GM18498 (cell line): Measurements from ENCODE around the gene VIL1.

ENCODE experiments used
- ATAC-seq: cut with Tn5 transposase; IDR thresholded peaks from one replicate; pipeline ENCODE4 v1.9.1; 2021; ENCODE audit warnings: mild to moderate bottlenecking, moderate library complexity; ENCODE audit not compliant: unreplicated experiment

VIL1 gene

DNA sequence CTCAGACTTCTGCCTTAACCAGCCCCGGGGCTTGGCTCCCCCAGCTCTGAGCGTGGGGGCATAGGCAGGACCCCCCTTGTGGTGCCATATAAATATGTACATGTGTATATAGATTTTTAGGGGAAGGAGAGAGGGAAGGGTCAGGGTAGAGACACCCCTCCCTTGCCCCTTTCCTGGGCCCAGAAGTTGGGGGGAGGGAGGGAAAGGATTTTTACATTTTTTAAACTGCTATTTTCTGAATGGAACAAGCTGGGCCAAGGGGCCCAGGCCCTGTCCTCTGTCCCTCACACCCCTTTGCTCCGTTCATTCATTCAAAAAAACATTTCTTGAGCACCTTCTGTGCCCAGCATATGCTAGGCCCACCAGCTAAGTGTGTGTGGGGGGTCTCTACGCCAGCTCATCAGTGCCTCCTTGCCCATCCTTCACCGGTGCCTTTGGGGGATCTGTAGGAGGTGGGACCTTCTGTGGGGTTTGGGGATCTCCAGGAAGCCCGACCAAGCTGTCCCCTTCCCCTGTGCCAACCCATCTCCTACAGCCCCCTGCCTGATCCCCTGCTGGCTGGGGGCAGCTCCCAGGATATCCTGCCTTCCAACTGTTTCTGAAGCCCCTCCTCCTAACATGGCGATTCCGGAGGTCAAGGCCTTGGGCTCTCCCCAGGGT is 13.7 kb upstream of the VIL1 start:
- ATAC-seq, result no peak

- no peak for ATAC-seq
These were observed 13.1 kb upstream of the VIL1 start for GRCh38 chr2:218405746-218406208.

DNA sequence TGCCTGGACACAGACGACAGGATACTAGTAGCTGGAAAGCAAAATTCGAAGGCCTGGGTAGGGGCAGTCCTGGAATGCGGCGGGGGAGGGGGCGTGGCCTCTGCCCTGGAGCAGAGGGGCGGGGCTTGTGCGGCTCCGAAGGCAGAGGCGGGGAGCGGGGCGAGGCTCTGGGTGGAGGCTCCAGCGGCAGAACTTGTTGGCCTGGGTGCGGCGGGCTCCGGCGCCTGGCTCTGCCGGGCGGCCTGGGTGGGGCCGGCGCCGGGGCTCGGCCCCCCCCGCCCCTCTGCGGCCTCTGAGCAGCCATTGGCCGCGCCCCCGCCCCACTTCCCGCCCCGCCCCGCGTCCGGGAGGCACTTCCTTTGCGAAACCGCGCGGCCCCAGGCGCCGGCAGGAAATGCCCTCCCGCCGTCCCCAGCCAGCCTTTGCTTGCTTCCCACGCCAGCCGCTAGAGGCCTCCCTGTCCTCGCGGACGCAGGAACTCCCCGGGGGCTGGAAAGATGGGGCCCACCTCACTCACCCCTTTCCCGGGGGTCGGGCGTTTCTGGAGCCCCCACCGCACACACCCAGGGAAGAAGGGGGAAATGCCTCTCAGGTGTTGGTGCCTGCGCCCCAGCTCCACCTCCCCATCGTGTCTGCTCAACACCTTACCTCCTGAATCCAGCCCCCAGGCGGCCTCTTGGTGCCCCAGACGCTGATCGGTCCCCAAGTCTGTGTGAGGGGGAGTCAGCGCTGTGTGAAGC is 12.5 kb upstream of the VIL1 start:
- ATAC-seq, result peak; percentile 87

DNA sequence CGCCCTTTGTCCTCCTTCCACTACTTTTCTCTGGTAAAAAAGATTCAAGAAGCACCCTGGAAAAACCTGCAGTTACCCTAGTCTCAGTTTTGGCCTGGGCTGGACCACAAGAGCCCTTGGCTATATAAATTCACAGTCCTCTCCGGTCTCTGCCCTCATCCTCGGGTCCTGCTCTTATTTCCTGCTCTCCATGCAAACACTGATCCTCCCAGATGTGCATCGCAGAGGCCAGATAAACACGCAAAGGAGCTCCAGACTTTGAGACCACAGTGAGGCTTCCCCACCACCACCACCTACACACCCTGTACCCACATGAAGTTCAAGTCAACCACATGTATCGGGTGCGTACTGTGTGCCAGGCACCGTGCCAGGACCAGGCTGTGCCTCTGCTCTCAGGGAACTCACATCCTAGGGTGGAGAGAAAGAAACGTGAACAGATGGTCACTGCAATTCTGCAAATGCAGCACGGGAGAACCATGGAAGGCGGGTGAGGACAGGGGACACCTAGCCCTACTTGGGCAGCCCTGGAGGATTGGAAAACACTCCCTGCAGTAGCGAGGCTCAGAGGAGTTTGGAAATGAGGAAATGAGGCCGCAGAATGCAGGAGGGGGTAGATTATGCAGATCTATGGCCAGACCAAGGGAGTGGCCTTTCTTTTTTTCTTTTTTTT is 11.8 kb upstream of the VIL1 start:
- peak; percentile 7 for ATAC-seq

DNA sequence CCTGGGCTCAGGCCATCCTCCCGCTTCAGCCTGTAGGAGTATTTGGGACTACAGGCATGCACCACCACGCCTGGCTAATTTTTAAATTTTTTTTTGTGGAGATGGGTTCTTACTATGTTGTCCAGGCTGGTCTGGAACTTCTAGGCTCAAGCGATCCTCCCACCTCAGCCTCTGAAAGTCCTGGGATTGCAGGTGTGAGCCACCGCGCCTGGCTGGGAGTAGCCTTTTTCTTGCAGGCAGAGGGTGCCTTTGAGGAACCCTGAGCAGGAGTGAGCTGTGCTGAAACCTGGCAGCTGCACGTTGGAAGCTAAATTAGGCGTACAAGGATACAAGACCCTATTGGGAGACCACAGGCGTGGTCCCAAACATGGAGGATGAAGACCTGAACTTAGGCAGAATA is 11.2 kb upstream of the VIL1 start:
- no peak for ATAC-seq

DNA sequence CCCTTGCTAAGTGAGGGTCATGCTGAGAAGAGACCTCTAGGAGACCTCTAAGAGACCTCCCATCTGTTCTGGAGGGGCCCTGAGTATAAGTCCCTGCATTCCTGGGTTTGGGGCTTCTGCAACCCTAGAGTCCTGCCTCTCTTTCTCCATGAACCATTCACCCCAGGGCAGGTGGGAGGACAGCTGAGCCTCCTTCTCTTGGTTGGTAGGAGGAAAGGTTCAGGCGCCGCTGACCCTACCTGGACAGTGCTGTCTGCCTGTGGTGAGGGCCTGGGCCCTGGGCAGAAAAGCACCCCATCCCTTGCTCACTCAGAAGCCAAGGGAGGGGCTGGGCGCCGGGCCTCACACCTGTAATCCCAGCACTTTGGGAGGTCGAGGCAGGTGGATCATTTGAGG is 604 bp upstream of the VIL1 start:
- no peak for ATAC-seq

- no peak for ATAC-seq
These were observed 800 bp downstream of the VIL1 start for GRCh38 chr2:218419630-218420216.

DNA sequence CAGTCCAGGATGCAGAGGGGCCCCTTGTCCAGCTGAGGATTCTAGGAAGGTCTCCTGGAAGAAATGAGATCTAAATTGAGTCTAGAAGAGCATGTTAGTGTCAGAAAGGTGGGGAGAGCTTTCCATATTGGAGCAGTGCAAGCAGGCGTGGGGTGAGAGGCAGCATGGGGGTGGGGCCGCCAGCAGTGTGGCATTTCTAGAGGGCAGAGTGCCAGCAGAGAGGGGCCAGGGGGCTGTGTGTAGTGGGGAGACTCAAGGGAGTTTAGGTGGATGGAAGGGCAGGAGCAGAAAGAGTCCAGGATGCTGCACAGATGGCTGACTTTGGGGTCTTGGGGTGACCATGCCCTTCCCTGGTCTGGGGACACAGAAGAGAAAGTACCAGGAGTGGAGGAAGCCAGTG is 2.1 kb downstream of the VIL1 start:
- ATAC-seq, result no peak

DNA sequence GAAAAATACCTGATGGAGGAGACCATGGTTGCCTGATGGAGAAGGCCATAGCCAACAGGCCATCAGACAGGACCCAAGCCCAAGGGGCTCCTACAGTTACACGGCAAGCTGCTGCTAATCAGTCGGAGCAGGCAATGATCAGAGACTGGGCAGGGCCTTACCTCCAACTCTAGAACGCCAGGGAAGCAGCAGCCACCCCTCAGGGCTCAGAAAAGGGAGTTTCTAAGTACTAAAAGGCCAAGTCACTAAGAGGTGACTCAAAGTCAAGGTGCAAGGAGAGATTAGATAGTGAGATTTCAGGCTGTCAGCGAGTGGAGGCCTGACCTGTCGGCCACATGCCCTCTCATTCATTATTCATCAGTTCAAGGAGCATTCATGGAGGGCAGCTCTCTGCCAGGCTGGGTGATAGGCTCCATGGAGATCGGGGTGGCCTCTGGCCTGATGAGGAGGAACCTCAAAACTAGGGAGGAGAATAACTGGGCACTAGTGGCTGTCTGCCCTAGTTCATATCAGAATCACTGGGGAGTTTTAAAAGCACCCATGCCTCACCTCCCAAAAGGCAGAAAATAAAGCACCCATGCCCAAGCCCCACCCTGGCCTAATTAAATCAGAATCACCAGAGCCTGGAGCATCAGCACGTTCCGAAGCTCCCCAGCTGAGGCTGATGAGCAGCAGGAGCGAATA is 3.6 kb downstream of the VIL1 start:
- no peak for ATAC-seq

DNA sequence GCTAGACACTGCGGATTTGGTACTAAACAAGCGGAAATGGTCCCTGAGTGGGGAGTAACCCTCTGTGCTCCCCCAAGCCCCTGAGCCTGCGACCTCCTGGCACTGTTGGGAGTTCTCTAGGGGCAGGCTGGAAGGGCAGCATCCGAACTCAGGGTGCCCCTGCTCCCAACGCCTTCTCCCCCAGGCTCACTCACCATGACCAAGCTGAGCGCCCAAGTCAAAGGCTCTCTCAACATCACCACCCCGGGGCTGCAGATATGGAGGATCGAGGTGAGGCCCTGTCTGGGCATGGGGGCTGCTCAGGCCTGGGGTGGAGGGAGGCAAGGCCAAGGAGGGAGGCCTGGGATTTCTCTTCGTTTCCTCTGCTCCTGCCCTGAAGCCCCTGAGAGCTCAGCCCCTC is 4.7 kb downstream of the VIL1 start:
- no peak for ATAC-seq

DNA sequence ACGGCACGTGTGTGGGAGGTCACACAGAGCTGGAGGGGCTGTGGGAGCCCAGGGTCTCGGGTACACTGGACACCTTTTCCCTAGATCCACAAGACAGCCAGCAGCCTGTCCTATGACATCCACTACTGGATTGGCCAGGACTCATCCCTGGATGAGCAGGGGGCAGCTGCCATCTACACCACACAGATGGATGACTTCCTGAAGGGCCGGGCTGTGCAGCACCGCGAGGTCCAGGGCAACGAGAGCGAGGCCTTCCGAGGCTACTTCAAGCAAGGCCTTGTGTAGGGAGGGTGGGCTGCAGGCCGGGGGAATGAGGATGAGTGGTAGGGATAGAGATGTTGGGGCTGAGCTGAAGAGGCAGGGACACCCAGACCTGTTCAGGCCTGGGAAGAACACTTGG is 6.6 kb downstream of the VIL1 start:
- ATAC-seq, result no peak

- ATAC-seq, result no peak
These were observed 8.8 kb downstream of the VIL1 start for GRCh38 chr2:218427741-218428140.

DNA sequence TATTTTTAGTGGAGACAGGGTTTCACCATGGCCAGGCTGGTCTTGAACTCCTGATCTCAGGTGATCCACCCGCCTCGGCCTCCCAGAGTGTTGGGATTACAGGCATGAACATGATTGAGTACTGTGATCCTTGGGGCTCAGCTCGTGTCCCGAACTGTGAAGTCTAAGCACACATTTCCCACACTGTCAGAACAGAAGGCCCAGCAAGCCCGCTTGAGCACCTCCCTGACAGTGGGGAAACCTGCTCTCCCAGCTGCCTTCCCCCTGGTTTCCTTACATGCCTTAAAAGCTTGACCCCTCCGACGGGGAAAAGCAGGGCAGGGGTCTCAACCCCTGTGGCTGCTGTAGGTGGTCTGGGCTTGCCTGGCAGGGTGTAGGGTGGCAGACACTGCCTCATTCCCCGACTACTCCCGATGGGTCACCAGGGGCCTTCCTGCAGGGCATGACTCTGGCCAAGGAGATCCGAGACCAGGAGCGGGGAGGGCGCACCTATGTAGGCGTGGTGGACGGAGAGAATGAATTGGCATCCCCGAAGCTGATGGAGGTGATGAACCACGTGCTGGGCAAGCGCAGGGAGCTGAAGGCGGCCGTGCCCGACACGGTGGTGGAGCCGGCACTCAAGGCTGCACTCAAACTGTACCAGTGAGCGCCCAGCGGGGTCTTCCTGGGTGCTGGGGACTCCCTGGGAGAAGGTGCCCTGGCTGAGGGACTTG is 10.1 kb downstream of the VIL1 start:
- no peak for ATAC-seq

DNA sequence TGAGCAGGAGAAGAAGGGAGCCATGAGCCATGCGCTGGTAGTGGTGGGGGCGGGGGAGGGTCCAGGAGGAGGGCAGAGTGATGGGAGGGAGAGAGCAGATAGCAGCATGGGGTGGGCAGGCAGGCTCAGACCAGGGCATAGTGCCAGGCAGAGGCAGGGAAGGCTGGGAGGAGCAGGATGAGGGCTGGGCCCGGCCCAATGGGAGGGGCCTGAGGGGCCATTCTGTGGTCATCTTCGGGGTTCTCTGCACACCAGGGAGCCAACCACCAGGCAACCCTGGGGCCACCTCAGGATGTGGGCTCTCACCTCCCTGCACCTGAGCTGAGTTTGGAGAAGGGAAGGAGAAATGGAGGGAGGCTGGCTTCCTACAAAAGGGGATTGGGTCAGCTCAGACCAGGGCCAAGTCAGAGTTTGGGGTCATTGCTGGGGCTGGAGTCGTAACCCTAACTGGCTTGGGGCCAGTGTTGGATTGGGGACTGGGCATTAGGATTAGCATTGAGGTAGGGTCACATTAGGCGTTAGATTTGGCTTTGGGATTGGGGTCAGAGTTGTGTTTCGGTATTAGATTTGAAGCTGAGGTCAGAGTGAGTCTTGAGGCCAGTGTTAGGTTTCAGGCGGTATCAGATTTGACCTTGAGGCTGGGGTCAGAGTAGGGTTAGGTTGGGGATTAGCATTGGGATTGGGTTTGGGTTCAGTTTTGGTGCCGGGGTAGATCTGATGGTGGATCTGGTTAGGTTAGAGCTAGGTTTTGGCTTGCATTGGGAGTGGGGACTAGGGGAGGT is 11.2 kb downstream of the VIL1 start:
- no peak for ATAC-seq

DNA sequence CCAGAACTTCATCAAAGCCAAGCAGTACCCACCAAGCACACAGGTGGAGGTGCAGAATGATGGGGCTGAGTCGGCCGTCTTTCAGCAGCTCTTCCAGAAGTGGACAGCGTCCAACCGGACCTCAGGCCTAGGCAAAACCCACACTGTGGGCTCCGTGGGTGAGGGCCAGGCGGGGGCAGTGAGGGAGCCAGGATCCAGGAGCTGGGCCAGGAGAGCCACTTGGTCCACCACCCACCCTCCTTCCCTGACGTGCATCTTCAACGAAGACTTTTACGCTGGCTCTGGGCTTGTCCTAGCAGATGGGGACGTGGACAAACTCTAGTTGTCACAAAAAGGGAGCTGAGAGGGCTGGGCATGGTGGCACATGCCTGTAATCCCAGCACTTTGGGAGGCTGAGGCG is 11.8 kb downstream of the VIL1 start:
- ATAC-seq, result no peak

DNA sequence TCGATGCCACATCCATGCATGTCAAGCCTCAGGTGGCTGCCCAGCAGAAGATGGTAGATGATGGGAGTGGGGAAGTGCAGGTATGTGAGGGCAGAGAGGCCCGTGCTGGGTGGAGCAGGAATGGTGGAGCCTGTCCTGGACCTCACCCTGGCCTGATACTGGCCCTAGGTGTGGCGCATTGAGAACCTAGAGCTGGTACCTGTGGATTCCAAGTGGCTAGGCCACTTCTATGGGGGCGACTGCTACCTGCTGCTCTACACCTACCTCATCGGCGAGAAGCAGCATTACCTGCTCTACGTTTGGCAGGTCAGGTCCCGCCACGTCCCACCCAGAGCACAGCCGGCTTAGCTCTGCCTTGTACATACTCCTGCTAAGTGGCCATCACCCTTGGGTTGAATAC is 13.0 kb downstream of the VIL1 start:
- ATAC-seq, result no peak

- no peak for ATAC-seq
These were observed 13.9 kb downstream of the VIL1 start for GRCh38 chr2:218432676-218433365.

- no peak for ATAC-seq
These were observed 15.5 kb downstream of the VIL1 start for GRCh38 chr2:218434456-218434855.
